Muscle layer of colon (tissue), 2 donors: Measurements from ENCODE around the gene TENM4.

Source experiments
- H3K27ac ChIP-seq: one replicate; pipeline ENCODE4 v1.7.0; 2013; ENCODE audit warnings: low read depth, mild to moderate bottlenecking, low read length, moderate library complexity
- H3K27me3 ChIP-seq, 2 donors: one replicate each; pipeline ENCODE4 v1.7.0; 2013; ENCODE audit warnings: low read length in 2 of 2, mild to moderate bottlenecking in 2 of 2; ENCODE audit not compliant: insufficient read depth in 2 of 2, control insufficient read depth in 1 of 2
- H3K36me3 ChIP-seq: one replicate; pipeline ENCODE4 v1.7.0; 2013; ENCODE audit warnings: mild to moderate bottlenecking, low read length; ENCODE audit not compliant: insufficient read depth
- H3K4me1 ChIP-seq: one replicate; pipeline ENCODE4 v1.7.0; 2013; ENCODE audit warnings: mild to moderate bottlenecking, low read length; ENCODE audit not compliant: insufficient read depth
- H3K4me3 ChIP-seq, 2 donors: one replicate each; pipeline ENCODE4 v1.7.0; 2013; ENCODE audit warnings: low read length in 2 of 2, low read depth in 1 of 2, mild to moderate bottlenecking in 1 of 2, moderate library complexity in 1 of 2
- H3K9ac ChIP-seq: one replicate; pipeline ENCODE4 v1.7.0; 2013; ENCODE audit warnings: low read length
- H3K9me3 ChIP-seq: one replicate; pipeline ENCODE4 v1.7.0; 2013; ENCODE audit warnings: mild to moderate bottlenecking, low read length
- donor health status: abdominal sarcoma.
- donor health status: Adenocarcinoma of cecum.

TENM4 gene

DNA sequence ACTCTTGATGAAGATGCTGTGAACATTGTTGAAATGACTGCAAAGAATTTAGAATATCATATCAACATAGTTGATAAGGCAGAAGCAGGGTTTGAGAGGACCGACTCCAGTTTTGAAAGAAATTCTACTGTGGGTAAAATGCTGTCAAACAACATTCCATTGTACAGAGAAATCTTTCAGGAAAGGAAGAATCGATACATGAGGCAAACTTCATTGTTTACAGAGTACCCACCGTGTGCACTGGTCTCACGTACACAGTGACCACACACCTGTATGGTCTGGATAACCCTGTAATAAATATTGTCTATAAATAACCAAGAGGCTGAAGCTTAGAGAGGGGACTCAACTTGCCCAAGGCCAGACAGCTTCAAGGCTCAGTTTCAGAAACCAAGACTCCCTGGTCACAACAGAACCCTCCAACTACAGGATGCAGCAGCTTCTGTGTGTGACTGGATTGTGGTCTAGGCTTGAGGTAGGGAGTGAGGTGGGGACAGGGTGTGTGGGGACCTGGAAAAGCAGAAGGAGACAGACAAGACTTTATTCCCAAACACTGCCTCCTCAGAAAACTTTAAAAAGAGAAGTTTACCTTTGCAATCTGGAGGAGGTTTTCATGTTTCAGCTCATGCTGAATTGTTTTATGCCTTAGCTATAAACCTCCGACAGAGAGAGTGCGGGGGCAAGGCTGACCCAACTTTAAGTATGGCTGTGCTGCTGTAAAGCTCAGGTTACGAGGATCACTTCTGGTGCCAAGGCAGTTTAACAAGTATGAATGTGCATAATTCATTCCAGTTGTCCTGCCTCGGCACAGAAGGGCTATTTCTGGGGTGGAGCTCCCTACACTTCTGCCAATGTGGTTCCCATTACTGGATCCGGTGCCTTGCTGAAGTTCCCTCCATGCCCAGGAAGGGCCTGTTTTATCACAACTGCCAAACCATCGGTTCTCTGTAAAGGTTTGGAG, 493.6 kb downstream of the TENM4 start:
- Histone ChIP-seq H3K9me3 (peaks cover 3% of the 10 kb centered on the region), H3K27me3 (no peaks in the 10 kb centered on the region), H3K36me3 (no peaks in the 10 kb centered on the region), H3K4me3 (no peak overlapping the region), H3K4me1 (peaks cover 14% of the 10 kb centered on the region), H3K27ac (no peak overlapping the region), H3K9ac (no peak overlapping the region)

DNA sequence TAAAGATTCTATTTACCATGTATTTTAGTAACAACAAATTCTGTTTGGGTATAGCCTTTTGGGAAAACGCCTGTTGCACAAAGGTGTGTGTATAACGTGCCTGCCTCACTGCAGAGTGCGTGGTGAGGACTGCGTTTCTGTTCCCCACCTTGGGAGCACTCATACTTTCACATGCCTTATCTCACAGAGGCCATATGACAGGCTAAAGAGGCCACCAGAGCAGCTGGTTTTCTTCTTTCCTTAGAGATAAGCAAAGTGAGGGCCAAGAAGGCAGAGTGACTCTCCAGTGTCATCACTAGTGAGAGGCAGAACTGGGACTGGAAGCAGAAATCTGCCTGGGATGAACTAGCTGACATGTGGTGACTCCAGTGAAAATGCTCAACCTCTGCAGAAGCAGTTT, 497.0 kb downstream of the TENM4 start:
- Histone ChIP-seq H3K9me3 (peaks cover 3% of the 10 kb centered on the region), H3K4me3 (no peak overlapping the region), H3K4me1 (peaks cover 14% of the 10 kb centered on the region), H3K36me3 (no peaks in the 10 kb centered on the region), H3K27ac (no peak overlapping the region), H3K9ac (no peak overlapping the region), H3K27me3 (no peaks in the 10 kb centered on the region)

DNA sequence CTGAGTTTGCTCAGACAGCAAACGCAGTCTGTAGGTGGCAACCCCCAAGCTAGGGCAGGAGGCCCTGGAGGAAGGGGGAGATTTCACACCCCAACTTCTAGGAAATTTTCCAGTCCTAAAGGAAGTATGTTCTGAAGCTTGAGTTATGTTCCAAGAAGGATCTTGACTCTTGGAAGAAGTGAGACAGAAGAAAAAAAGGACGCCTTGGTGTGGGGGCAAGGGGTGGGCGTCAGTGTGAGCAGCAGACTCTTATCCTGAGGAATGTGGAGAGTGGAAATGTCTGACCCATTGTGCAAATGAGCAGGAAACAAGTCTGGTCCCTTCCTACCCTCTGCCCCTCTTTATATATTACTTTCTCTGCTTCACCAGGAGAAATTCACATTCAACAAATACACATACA, 497.7 kb downstream of the TENM4 start:
- H3K9me3 ChIP-seq, result peaks cover 3% of the 10 kb centered on the region
- H3K36me3 ChIP-seq, result no peaks in the 10 kb centered on the region
- H3K4me3 ChIP-seq, result no peak overlapping the region
- H3K4me1 ChIP-seq, result peaks cover 14% of the 10 kb centered on the region
- H3K27ac ChIP-seq, result no peak overlapping the region
- no peak overlapping the region for H3K9ac ChIP-seq
- H3K27me3 ChIP-seq, result no peaks in the 10 kb centered on the region

DNA sequence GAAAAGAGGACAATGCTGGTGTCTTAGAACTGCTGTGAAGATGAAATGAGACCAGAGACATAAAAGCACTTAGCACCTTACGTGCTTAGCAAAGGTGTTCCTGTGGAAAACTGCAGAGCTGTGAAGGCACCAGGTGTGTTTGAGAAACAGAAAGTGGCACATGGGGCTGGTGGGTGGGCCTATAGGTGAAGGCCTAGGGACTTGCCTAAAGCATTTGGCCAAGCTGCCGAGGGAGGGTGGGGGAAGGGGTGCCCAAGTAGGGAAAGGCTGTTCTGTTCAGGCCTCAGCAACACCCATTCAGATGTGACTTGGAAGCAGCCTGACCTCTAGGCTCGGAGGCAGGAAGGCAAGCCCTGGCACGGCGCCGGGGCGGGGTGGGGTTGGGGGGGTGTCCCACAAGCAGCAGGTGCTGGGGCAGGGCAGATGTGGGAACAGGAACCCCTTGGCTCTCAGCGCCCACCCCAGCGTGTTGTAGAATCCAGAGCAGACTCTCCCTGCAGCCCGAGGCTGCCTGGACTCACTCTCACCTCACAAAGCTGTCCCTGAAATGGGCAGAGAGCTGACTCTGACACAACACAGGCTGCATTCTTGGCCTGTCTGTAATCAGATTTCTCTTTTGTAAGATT, 499.5 kb downstream of the TENM4 start:
- no peaks in the 10 kb centered on the region for H3K4me1 ChIP-seq
- no peak overlapping the region for H3K27ac ChIP-seq
- no peaks in the 10 kb centered on the region for H3K36me3 ChIP-seq
- no peak overlapping the region for H3K9ac ChIP-seq
- H3K27me3 ChIP-seq, result no peaks in the 10 kb centered on the region
- peaks cover 3% of the 10 kb centered on the region for H3K9me3 ChIP-seq
- no peak overlapping the region for H3K4me3 ChIP-seq

DNA sequence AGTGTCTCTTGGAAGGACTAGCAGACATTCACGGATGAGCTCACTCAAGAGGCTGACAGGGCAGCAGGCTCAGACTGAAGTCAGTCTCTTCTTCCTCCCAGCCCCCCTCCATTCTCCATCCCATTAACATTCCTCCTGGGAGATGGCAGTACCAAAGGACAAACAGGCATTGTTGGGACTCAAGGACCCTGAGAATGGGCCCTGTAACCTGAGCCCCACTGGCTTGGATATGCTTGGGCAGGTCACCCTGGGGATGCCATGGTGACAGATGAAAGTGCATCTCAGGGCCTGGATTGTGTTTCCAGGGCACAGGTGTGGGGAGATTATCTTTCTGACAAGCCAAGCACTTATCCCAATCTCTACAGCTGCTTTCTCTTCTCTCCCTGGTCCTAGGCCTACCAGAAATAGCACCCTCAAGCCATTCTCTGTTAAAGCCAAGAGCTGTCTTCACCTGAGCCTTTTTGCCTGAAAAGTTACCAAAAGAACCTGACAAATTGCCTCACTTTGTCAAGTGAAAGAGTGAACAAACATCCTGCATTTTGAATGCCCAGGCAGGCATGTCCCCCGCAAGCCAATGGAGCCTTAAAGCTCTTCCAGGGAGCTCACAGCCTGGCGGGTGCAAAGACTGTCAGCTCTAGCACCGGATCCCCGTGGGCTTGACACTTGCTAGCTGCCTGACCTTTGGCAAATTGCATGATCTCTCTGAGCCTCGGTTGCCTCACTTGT, 500.2 kb downstream of the TENM4 start:
- Histone ChIP-seq H3K27me3 (no peaks in the 10 kb centered on the region), H3K4me1 (no peaks in the 10 kb centered on the region), H3K9ac (no peak overlapping the region), H3K4me3 (no peak overlapping the region), H3K36me3 (no peaks in the 10 kb centered on the region), H3K9me3 (no peaks in the 10 kb centered on the region), H3K27ac (no peak overlapping the region)

DNA sequence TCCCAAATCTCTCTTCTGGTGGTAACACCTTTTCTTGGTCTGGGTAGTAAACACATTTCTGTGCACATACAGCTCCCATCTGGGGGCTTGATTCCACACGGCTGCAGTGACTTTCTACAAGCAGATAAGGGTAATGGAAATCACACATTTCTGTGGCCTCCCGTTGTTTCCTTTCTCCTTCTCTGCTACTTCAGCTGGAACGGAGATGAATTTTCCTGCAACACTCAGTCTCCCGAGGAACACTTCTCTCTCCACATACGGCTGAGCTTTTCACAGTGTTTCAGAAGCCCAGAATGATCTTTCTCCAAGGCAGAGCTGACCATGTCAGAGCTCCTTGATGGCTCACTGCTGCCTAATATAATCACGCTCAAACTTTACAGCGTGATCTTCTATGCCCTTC, 501.9 kb downstream of the TENM4 start:
- H3K27ac ChIP-seq, result no peak overlapping the region
- no peak overlapping the region for H3K9ac ChIP-seq
- no peaks in the 10 kb centered on the region for H3K27me3 ChIP-seq
- no peak overlapping the region for H3K4me3 ChIP-seq
- no peaks in the 10 kb centered on the region for H3K36me3 ChIP-seq
- no peaks in the 10 kb centered on the region for H3K4me1 ChIP-seq
- H3K9me3 ChIP-seq, result no peaks in the 10 kb centered on the region

DNA sequence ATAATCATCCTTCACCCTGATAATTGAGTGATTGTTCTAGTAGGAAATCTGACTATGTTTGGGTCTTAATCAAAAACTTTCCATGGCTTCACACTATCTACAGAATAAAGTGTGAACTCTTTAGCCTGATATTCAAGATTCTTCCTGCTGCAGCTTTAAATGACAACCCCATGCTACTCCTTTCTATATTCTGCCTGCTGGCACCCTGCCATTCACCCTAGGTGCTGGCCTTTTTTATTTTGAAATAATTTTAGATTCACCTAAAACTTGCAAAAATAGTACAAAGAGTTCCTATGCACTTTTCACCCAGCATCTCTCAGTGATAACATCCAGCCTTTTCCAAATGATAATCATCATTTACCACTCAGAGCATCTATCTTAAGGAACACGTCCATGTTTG, 502.8 kb downstream of the TENM4 start:
- Histone ChIP-seq H3K27ac (no peak overlapping the region), H3K27me3 (no peaks in the 10 kb centered on the region), H3K9ac (no peak overlapping the region), H3K4me3 (no peak overlapping the region), H3K36me3 (no peaks in the 10 kb centered on the region), H3K4me1 (no peaks in the 10 kb centered on the region), H3K9me3 (no peaks in the 10 kb centered on the region)

DNA sequence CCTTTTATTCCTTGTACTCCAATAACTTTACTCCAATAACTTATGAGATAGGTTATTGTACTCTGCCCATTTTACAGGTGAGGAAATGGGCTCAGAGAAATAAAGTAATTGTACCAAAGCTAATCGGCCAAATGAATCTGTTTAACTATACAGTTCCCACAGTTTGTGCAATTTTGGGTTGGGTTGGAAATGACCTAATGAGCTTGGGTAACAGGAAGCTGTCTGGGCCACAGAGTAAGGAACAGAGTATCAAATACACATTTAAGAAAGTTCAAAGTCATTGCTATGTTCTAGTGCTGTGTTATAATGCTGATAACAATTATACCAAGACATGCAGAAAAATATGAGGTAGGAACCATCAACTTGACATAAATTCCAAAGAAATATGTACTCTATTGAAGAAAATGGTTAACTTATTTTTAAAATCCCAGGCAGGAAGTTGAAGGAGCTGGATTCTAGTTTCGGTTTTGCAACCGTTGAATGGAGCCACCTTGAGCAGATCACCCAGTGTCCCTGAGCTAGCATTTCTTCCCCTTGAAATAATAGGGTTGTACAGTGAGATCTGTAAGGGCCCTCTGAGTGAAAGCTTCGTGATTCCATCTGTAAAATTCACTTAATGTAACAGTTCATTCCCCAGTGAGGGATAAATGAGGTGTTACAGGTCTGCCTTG, 505.3 kb downstream of the TENM4 start:
- H3K4me3 ChIP-seq, result no peak overlapping the region
- H3K27ac ChIP-seq, result no peak overlapping the region
- no peaks in the 10 kb centered on the region for H3K9me3 ChIP-seq
- H3K9ac ChIP-seq, result no peak overlapping the region
- H3K4me1 ChIP-seq, result peaks cover 22% of the 10 kb centered on the region
- H3K36me3 ChIP-seq, result no peaks in the 10 kb centered on the region
- H3K27me3 ChIP-seq, result no peaks in the 10 kb centered on the region

DNA sequence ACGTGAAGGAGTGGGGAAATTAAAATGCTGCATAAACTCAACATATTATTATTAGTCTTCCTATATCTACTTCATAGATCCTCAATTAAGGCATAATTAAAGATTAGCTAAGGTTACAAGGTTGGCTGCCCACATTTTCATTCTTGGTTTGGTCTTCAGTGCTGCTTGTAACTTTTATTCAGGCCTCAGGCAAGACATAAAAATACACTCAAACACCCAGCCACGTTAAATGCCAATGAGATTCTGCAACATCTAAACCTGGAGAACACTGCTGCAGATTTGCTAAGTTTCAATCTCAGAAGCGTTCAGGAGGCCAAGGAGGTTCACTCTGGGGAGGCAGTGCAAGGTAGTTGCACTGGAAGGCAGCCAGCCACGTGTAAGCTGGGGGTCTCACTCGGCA, 507.5 kb downstream of the TENM4 start:
- H3K4me1 ChIP-seq, result peaks cover 28% of the 10 kb centered on the region
- H3K9me3 ChIP-seq, result no peaks in the 10 kb centered on the region
- no peaks in the 10 kb centered on the region for H3K36me3 ChIP-seq
- H3K4me3 ChIP-seq, result no peak overlapping the region
- no peaks in the 10 kb centered on the region for H3K27me3 ChIP-seq
- no peak overlapping the region for H3K27ac ChIP-seq
- H3K9ac ChIP-seq, result no peak overlapping the region

DNA sequence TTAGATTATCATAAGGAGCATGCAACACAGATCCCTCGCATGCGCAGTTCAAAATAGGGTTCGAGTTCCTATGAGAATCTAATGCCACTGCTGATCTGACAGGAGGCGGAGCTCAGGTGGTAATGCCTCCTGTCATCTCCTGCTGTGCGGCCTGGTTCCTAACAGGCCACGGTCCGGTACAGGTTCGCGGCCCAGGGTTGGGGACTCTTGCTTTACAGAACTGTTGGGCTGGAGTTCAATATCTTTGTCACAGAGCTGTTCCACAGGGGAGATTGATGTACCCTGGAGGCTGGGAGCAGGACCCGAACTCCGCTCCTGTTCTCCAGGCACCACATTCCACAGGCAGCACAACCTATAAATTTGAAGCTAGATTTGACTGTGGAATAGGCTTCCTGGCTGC, 508.1 kb downstream of the TENM4 start:
- Histone ChIP-seq H3K27ac (no peak overlapping the region), H3K9ac (no peak overlapping the region), H3K4me3 (no peak overlapping the region), H3K36me3 (no peaks in the 10 kb centered on the region), H3K27me3 (no peaks in the 10 kb centered on the region), H3K4me1 (peaks cover 28% of the 10 kb centered on the region), H3K9me3 (no peaks in the 10 kb centered on the region)

DNA sequence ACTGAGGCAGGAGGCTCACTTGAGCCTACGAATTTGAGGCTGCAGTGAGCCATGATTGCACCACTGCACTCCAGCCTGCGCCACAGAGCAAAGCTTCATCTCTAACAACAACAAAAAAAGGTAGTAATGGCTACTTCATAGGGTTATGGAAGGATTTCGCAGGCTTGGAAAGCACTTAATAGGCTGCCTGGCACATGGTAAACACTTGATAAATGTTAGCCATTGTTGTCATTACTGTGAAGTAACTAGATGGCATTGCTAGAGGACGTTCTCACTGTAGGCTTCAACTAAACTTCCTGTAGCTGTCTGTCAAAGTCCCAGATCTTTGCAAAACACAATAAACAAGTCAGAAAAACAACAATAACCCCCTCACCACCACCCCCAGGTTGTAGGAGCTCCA, 508.9 kb downstream of the TENM4 start:
- no peaks in the 10 kb centered on the region for H3K27me3 ChIP-seq
- H3K27ac ChIP-seq, result no peak overlapping the region
- no peak overlapping the region for H3K4me3 ChIP-seq
- no peak overlapping the region for H3K9ac ChIP-seq
- H3K4me1 ChIP-seq, result peaks cover 28% of the 10 kb centered on the region
- H3K9me3 ChIP-seq, result no peaks in the 10 kb centered on the region
- no peaks in the 10 kb centered on the region for H3K36me3 ChIP-seq
